Measurements from ENCODE around the gene PNPLA6.

The PNPLA6 gene

GRCh38 chr19:7600721-7601120 is 65.2 kb downstream of the PNPLA6 start:
- no peak for DNase-seq (ENCODE audit: low spot score)

GRCh38 chr19:7602240-7602934 is 66.9 kb downstream of the PNPLA6 start:
- DNase-seq (ENCODE audit: low spot score): no peak

GRCh38 chr19:7602935-7603497 is 67.5 kb downstream of the PNPLA6 start:
- DNase-seq (ENCODE audit: low spot score): no peak

GRCh38 chr19:7603919-7604318 is 68.4 kb downstream of the PNPLA6 start:
- DNase-seq (ENCODE audit: low spot score): no peak

GRCh38 chr19:7605490-7606222 is 70.1 kb downstream of the PNPLA6 start:
- DNase-seq (ENCODE audit: low spot score): no peak

DNA sequence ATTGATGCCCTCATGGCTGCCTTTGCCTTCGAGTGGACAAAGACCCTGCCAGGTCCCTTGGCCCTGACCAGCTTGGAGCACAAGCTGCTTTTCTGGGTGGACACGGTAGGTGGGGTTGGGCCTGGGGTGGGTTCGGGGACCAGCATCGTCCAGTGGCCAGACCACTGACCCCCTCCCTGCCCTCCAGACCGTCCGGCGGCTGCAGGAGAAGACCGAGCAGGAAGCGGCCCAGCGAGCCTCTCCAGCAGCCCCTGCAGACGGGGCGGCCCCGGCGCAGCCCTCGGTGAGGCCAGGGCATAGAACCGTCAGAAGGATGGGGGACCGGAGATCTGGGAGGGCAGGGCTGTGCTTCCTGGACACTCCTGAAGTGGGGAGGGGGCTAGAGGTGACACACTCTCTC is 70.8 kb downstream of the PNPLA6 start:
- DNase-seq (ENCODE audit: low spot score): no peak

- no peak for DNase-seq (ENCODE audit: low spot score)
Observed at GRCh38 chr19:7607212-7607873, 71.8 kb downstream of the PNPLA6 start.

DNA sequence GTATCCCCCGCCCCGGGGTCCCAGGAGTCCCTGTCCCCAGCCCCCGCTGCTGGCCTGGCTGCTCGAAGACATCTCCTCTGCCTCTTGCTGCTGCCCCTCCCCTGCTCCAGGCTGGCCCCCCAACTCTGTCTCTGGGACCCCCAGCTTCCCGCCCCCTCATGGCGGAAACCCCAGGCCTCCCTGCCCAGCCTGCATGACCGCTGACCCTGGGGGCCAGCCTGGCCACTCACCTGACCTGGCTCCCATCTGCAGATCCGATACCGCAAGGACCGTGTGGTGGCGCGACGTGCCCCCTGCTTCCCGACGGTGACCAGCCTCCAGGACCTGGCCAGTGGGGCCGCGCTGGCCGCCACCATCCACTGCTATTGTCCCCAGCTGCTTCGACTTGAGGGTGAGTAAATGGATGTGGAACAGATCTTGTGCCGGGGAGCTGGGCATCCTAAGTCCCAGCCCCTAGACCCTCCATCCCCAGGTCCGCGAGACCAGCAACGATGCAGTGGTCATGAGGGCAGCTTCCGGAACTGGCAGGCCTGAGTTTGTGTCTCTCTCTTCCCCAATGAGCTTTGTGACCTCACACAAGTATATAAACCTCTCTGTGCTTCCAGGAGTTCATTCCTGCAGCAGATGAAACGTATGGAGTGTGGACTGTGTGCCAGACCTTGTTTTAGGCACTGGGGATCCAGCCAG is 72.5 kb downstream of the PNPLA6 start:
- DNase-seq (ENCODE audit: low spot score): no peak

- DNase-seq (ENCODE audit: low spot score): no peak
Observed at GRCh38 chr19:7610491-7611240, 75.1 kb downstream of the PNPLA6 start.

Data from AG08396 (cell line).